ENCODE results near the gene EIF3C. TPM values are rescaled to one million over a fixed set of nuclear protein-coding genes. Genes with fewer than 3 reads are reported as not detected.
"Not testable (repeated sequence)": the region's sequence is repeated elsewhere in the genome, so short reads cannot be mapped to it uniquely, and the experiment has no call there.

The EIF3C gene
- total and polyA plus RNA-seq, 10 of the 15 experiments (the other 5 are each of a cell fraction or from before 2014, with no cell fraction given) = 70.4 to 555 (median 269) TPM

GRCh38 chr16:28751487-28751886, 40.2 kb downstream of the EIF3C start, which contains the start of gene NPIPB9:
TSS of gene NPIPB9 (plus strand) at chr16:28751787.
- H3K36me3 ChIP-seq (ENCODE audit: control insufficient read depth in 2 of 2, insufficient read depth in 2 of 2, low read length in 1 of 2); RAD21 ChIA-PET (ENCODE audit: unreplicated experiment); POLR2A ChIA-PET; FAIRE-seq; H3K9ac ChIP-seq (ENCODE audit: control insufficient read depth, insufficient read depth, low read length); in situ Hi-C loops (cut with MboI); SMC1A ChIA-PET (ENCODE audit: uncharacterized antibody, unreplicated experiment); ATAC-seq; H4K20me1 ChIP-seq (ENCODE audit: control insufficient read depth, insufficient read depth); H3K9me3 ChIP-seq (replicated peaks; ENCODE audit: control insufficient read depth, insufficient read depth, low read length); H2AFZ ChIP-seq (ENCODE audit: control insufficient read depth, low read depth, low read length); CTCF ChIA-PET; H3K4me2 ChIP-seq (ENCODE audit: control insufficient read depth, insufficient read depth); H3K27me3 ChIP-seq (replicated peaks in 1 of 2; ENCODE audit: control insufficient read depth in 2 of 2, insufficient read depth in 2 of 2, low read length in 1 of 2); DNase-seq (ENCODE audit: low read depth, low spot score); H3K79me2 ChIP-seq (ENCODE audit: control insufficient read depth, insufficient read depth, low read length); BruUV-seq (replicated peaks); H3K27ac ChIP-seq (ENCODE audit: control insufficient read depth, insufficient read depth); intact Hi-C loops (cut with micrococcal nuclease; ENCODE audit: unreplicated experiment); H3K4me3 ChIP-seq; H3K4me1 ChIP-seq (ENCODE audit: control insufficient read depth, insufficient read depth, low read length): not testable (repeated sequence)
- no CpG with 5 or more reads among the region's 5 CpGs for WGBS (ENCODE audit: insufficient coverage, insufficient replicate concordance, low lambda C conversion rate, missing lambda C conversion rate)

- DNase-seq (ENCODE audit: low read depth, low spot score); H4K20me1 ChIP-seq (ENCODE audit: control insufficient read depth, insufficient read depth); H3K27ac ChIP-seq (ENCODE audit: control insufficient read depth, insufficient read depth); CTCF ChIA-PET; H3K9me3 ChIP-seq (replicated peaks; ENCODE audit: control insufficient read depth, insufficient read depth, low read length); H3K36me3 ChIP-seq (ENCODE audit: control insufficient read depth in 2 of 2, insufficient read depth in 2 of 2, low read length in 1 of 2); FAIRE-seq; H3K4me2 ChIP-seq (ENCODE audit: control insufficient read depth, insufficient read depth); POLR2A ChIA-PET; H3K4me1 ChIP-seq (ENCODE audit: control insufficient read depth, insufficient read depth, low read length); H3K27me3 ChIP-seq (replicated peaks in 1 of 2; ENCODE audit: control insufficient read depth in 2 of 2, insufficient read depth in 2 of 2, low read length in 1 of 2); BruUV-seq (replicated peaks); H3K4me3 ChIP-seq; H3K9ac ChIP-seq (ENCODE audit: control insufficient read depth, insufficient read depth, low read length); in situ Hi-C loops (cut with MboI); H3K79me2 ChIP-seq (ENCODE audit: control insufficient read depth, insufficient read depth, low read length); ATAC-seq; intact Hi-C loops (cut with micrococcal nuclease; ENCODE audit: unreplicated experiment); RAD21 ChIA-PET (ENCODE audit: unreplicated experiment); SMC1A ChIA-PET (ENCODE audit: uncharacterized antibody, unreplicated experiment); H2AFZ ChIP-seq (ENCODE audit: control insufficient read depth, low read depth, low read length): not testable (repeated sequence)
- no CpG with 5 or more reads among the region's 6 CpGs for WGBS (ENCODE audit: insufficient coverage, insufficient replicate concordance, low lambda C conversion rate, missing lambda C conversion rate)
These were observed 70.4 kb downstream of the EIF3C start for GRCh38 chr16:28781697-28782096.

- H3K27ac ChIP-seq (ENCODE audit: control insufficient read depth, insufficient read depth); DNase-seq (ENCODE audit: low read depth, low spot score); SMC1A ChIA-PET (ENCODE audit: uncharacterized antibody, unreplicated experiment); BruUV-seq (replicated peaks); H3K79me2 ChIP-seq (ENCODE audit: control insufficient read depth, insufficient read depth, low read length); H4K20me1 ChIP-seq (ENCODE audit: control insufficient read depth, insufficient read depth); H3K4me3 ChIP-seq; H3K9ac ChIP-seq (ENCODE audit: control insufficient read depth, insufficient read depth, low read length); H3K36me3 ChIP-seq (ENCODE audit: control insufficient read depth in 2 of 2, insufficient read depth in 2 of 2, low read length in 1 of 2); POLR2A ChIA-PET; RAD21 ChIA-PET (ENCODE audit: unreplicated experiment); ATAC-seq; H2AFZ ChIP-seq (ENCODE audit: control insufficient read depth, low read depth, low read length); H3K9me3 ChIP-seq (replicated peaks; ENCODE audit: control insufficient read depth, insufficient read depth, low read length); H3K27me3 ChIP-seq (replicated peaks in 1 of 2; ENCODE audit: control insufficient read depth in 2 of 2, insufficient read depth in 2 of 2, low read length in 1 of 2); in situ Hi-C loops (cut with MboI); intact Hi-C loops (cut with micrococcal nuclease; ENCODE audit: unreplicated experiment); CTCF ChIA-PET; H3K4me1 ChIP-seq (ENCODE audit: control insufficient read depth, insufficient read depth, low read length); H3K4me2 ChIP-seq (ENCODE audit: control insufficient read depth, insufficient read depth); FAIRE-seq: not testable (repeated sequence)
- no CpG with 5 or more reads among the region's 4 CpGs for WGBS (ENCODE audit: insufficient coverage, insufficient replicate concordance, low lambda C conversion rate, missing lambda C conversion rate)
These were observed 71.1 kb downstream of the EIF3C start for GRCh38 chr16:28782357-28782756.

Small RNAs within 50 kb of the gene (microRNA-seq; reads per million reads assigned to microRNA genes)
- gene MIR6862-2 = not detected

Small RNAs within 50 kb of the gene (small RNA-seq; reads per million reads assigned to genes)
- not detected for gene MIR6862-2

Other genes starting within 250 kb of the EIF3C start
Only the 7 nearest of the 17 such genes appear.
- 0.06 TPM in 1 of 2 replicates, not detected in the other for gene SULT1A2, start 114.4 kb upstream of the EIF3C start, total RNA-seq (2014; rRNA removed)
- not detected in 2 replicates for gene SULT1A2, start 114.4 kb upstream of the EIF3C start, total RNA-seq (2014; rRNA removed; fragmentation: Illumina TruSeq; extraction: Trizol)
- 0.16 TPM in 1 of 2 replicates, not detected in the other for gene SULT1A2, start 114.4 kb upstream of the EIF3C start, total RNA-seq (2021)
- gene SULT1A2, start 114.4 kb upstream of the EIF3C start, polyA plus RNA-seq (2011; rRNA removed) = not detected in 2 replicates
- gene SULT1A2, start 114.4 kb upstream of the EIF3C start, polyA plus RNA-seq (2014; fragmentation: Illumina TruSeq; extraction: Trizol) = 0.07 TPM in 1 of 2 replicates, not detected in the other
- under 1 TPM in 1 of 2 experiments, not detected in 1; 0.39 TPM for gene SULT1A2, start 114.4 kb upstream of the EIF3C start, polyA plus RNA-seq (2014; fragmentation: Nextera tagmentation; extraction: Ambion mirVana)
- gene SULT1A2, start 114.4 kb upstream of the EIF3C start, polyA plus RNA-seq (2014; rRNA removed) = 0.06 TPM in 1 of 2 replicates, not detected in the other
- gene SULT1A2, start 114.4 kb upstream of the EIF3C start, polyA plus RNA-seq (2016; fragmentation: Nextera tagmentation; extraction: Ambion mirVana) = not detected
- gene SULT1A1, start 101.4 kb upstream of the EIF3C start, total RNA-seq (2014; rRNA removed) = 0.76 and 0.90 TPM in 2 replicates
- 0.46 and 0.54 TPM in 2 replicates for gene SULT1A1, start 101.4 kb upstream of the EIF3C start, total RNA-seq (2014; rRNA removed; fragmentation: Illumina TruSeq; extraction: Trizol)
- gene SULT1A1, start 101.4 kb upstream of the EIF3C start, total RNA-seq (2021) = 0.40 and 1.2 TPM in 2 replicates
- 0.03 TPM in 1 of 2 replicates, not detected in the other for gene SULT1A1, start 101.4 kb upstream of the EIF3C start, polyA plus RNA-seq (2011; rRNA removed)
- gene SULT1A1, start 101.4 kb upstream of the EIF3C start, polyA plus RNA-seq (2014; fragmentation: Illumina TruSeq; extraction: Trizol) = 0.52 and 0.76 TPM in 2 replicates
- gene SULT1A1, start 101.4 kb upstream of the EIF3C start, polyA plus RNA-seq (2014; fragmentation: Nextera tagmentation; extraction: Ambion mirVana) = 1 to 10 TPM in 1 of 2 experiments, under 1 TPM in 1; 0.44 to 1.5 TPM
- 0.16 and 1.2 TPM in 2 replicates for gene SULT1A1, start 101.4 kb upstream of the EIF3C start, polyA plus RNA-seq (2014; rRNA removed)
- under 1 TPM in 1 of 2 experiments, not detected in 1; 0.23 TPM for gene SULT1A1, start 101.4 kb upstream of the EIF3C start, polyA plus RNA-seq (2016; fragmentation: Nextera tagmentation; extraction: Ambion mirVana)
- gene NPIPB8, start 73.4 kb upstream of the EIF3C start, total RNA-seq (2014; rRNA removed) = 0.33 and 0.62 TPM in 2 replicates
- 0.18 TPM in 1 of 2 replicates, not detected in the other for gene NPIPB8, start 73.4 kb upstream of the EIF3C start, total RNA-seq (2014; rRNA removed; fragmentation: Illumina TruSeq; extraction: Trizol)
- 0.56 TPM in 1 of 2 replicates, not detected in the other for gene NPIPB8, start 73.4 kb upstream of the EIF3C start, total RNA-seq (2021)
- gene NPIPB8, start 73.4 kb upstream of the EIF3C start, polyA plus RNA-seq (2011; rRNA removed) = 0.78 and 1.2 TPM in 2 replicates
- 0.03 TPM in 1 of 2 replicates, not detected in the other for gene NPIPB8, start 73.4 kb upstream of the EIF3C start, polyA plus RNA-seq (2014; fragmentation: Illumina TruSeq; extraction: Trizol)
- gene NPIPB8, start 73.4 kb upstream of the EIF3C start, polyA plus RNA-seq (2014; fragmentation: Nextera tagmentation; extraction: Ambion mirVana) = not detected
- gene NPIPB8, start 73.4 kb upstream of the EIF3C start, polyA plus RNA-seq (2014; rRNA removed) = 0.37 TPM in 1 of 2 replicates, not detected in the other
- gene NPIPB8, start 73.4 kb upstream of the EIF3C start, polyA plus RNA-seq (2016; fragmentation: Nextera tagmentation; extraction: Ambion mirVana) = not detected
- gene NPIPB9, start 40.3 kb downstream of the EIF3C start, total RNA-seq (2014; rRNA removed) = 0.51 and 0.60 TPM in 2 replicates
- 1.2 and 1.6 TPM in 2 replicates for gene NPIPB9, start 40.3 kb downstream of the EIF3C start, total RNA-seq (2014; rRNA removed; fragmentation: Illumina TruSeq; extraction: Trizol)
- gene NPIPB9, start 40.3 kb downstream of the EIF3C start, total RNA-seq (2021) = 0.80 and 1.6 TPM in 2 replicates
- gene NPIPB9, start 40.3 kb downstream of the EIF3C start, polyA plus RNA-seq (2011; rRNA removed) = 0.54 and 0.89 TPM in 2 replicates
- 1.2 TPM in 1 of 2 replicates, not detected in the other for gene NPIPB9, start 40.3 kb downstream of the EIF3C start, polyA plus RNA-seq (2014; fragmentation: Illumina TruSeq; extraction: Trizol)
- under 1 TPM; 0.10 to 0.13 TPM for gene NPIPB9, start 40.3 kb downstream of the EIF3C start, polyA plus RNA-seq (2014; fragmentation: Nextera tagmentation; extraction: Ambion mirVana)
- gene NPIPB9, start 40.3 kb downstream of the EIF3C start, polyA plus RNA-seq (2014; rRNA removed) = 0.37 and 1.6 TPM in 2 replicates
- gene NPIPB9, start 40.3 kb downstream of the EIF3C start, polyA plus RNA-seq (2016; fragmentation: Nextera tagmentation; extraction: Ambion mirVana) = under 1 TPM; 0.32 to 0.67 TPM
- 36.7 and 47.7 TPM in 2 replicates for gene ATXN2L, start 111.5 kb downstream of the EIF3C start, total RNA-seq (2014; rRNA removed)
- 28.8 and 31.2 TPM in 2 replicates for gene ATXN2L, start 111.5 kb downstream of the EIF3C start, total RNA-seq (2014; rRNA removed; fragmentation: Illumina TruSeq; extraction: Trizol)
- 199 and 210 TPM in 2 replicates for gene ATXN2L, start 111.5 kb downstream of the EIF3C start, total RNA-seq (2021)
- gene ATXN2L, start 111.5 kb downstream of the EIF3C start, polyA plus RNA-seq (2011; rRNA removed) = 21.4 and 23.0 TPM in 2 replicates
- gene ATXN2L, start 111.5 kb downstream of the EIF3C start, polyA plus RNA-seq (2014; fragmentation: Illumina TruSeq; extraction: Trizol) = 42.5 and 75.3 TPM in 2 replicates
- gene ATXN2L, start 111.5 kb downstream of the EIF3C start, polyA plus RNA-seq (2014; fragmentation: Nextera tagmentation; extraction: Ambion mirVana) = 10 to 100 TPM in 1 of 2 experiments, 1 to 10 TPM in 1; 3.5 to 13.2 TPM
- 110 and 126 TPM in 2 replicates for gene ATXN2L, start 111.5 kb downstream of the EIF3C start, polyA plus RNA-seq (2014; rRNA removed)
- 10 to 100 TPM; 74.5 to 86.9 TPM for gene ATXN2L, start 111.5 kb downstream of the EIF3C start, polyA plus RNA-seq (2016; fragmentation: Nextera tagmentation; extraction: Ambion mirVana)
- gene TUFM, start 134.9 kb downstream of the EIF3C start, total RNA-seq (2014; rRNA removed) = 245 and 274 TPM in 2 replicates
- 145 and 161 TPM in 2 replicates for gene TUFM, start 134.9 kb downstream of the EIF3C start, total RNA-seq (2014; rRNA removed; fragmentation: Illumina TruSeq; extraction: Trizol)
- 258 and 260 TPM in 2 replicates for gene TUFM, start 134.9 kb downstream of the EIF3C start, total RNA-seq (2021)
- 68.9 and 117 TPM in 2 replicates for gene TUFM, start 134.9 kb downstream of the EIF3C start, polyA plus RNA-seq (2011; rRNA removed)
- gene TUFM, start 134.9 kb downstream of the EIF3C start, polyA plus RNA-seq (2014; fragmentation: Illumina TruSeq; extraction: Trizol) = 92.2 and 172 TPM in 2 replicates
- gene TUFM, start 134.9 kb downstream of the EIF3C start, polyA plus RNA-seq (2014; fragmentation: Nextera tagmentation; extraction: Ambion mirVana) = 100 to 1,000 TPM in 1 of 2 experiments, 10 to 100 TPM in 1; 23.4 to 101 TPM
- gene TUFM, start 134.9 kb downstream of the EIF3C start, polyA plus RNA-seq (2014; rRNA removed) = 191 and 231 TPM in 2 replicates
- gene TUFM, start 134.9 kb downstream of the EIF3C start, polyA plus RNA-seq (2016; fragmentation: Nextera tagmentation; extraction: Ambion mirVana) = 100 to 1,000 TPM; 336 to 354 TPM
- 18.4 and 18.5 TPM in 2 replicates for gene SH2B1, start 152.4 kb downstream of the EIF3C start, total RNA-seq (2014; rRNA removed)
- gene SH2B1, start 152.4 kb downstream of the EIF3C start, total RNA-seq (2014; rRNA removed; fragmentation: Illumina TruSeq; extraction: Trizol) = 9.8 and 10.6 TPM in 2 replicates
- 34.9 and 42.1 TPM in 2 replicates for gene SH2B1, start 152.4 kb downstream of the EIF3C start, total RNA-seq (2021)
- 6.7 and 17.8 TPM in 2 replicates for gene SH2B1, start 152.4 kb downstream of the EIF3C start, polyA plus RNA-seq (2011; rRNA removed)
- gene SH2B1, start 152.4 kb downstream of the EIF3C start, polyA plus RNA-seq (2014; fragmentation: Illumina TruSeq; extraction: Trizol) = 9.9 and 16.6 TPM in 2 replicates
- under 1 TPM; 0.18 to 0.46 TPM for gene SH2B1, start 152.4 kb downstream of the EIF3C start, polyA plus RNA-seq (2014; fragmentation: Nextera tagmentation; extraction: Ambion mirVana)
- gene SH2B1, start 152.4 kb downstream of the EIF3C start, polyA plus RNA-seq (2014; rRNA removed) = 34.9 and 44.3 TPM in 2 replicates
- 1 to 10 TPM; 6.0 to 6.8 TPM for gene SH2B1, start 152.4 kb downstream of the EIF3C start, polyA plus RNA-seq (2016; fragmentation: Nextera tagmentation; extraction: Ambion mirVana)

All from GM12878 (cell line).